ENCODE measurements around the gene HIVEP3.

- TF ChIP-seq CTCF (IDR thresholded peaks at IDR 0.05; ENCODE audit: poor library complexity) (no peak), EZH2 (IDR thresholded peaks at IDR 0.05; ENCODE audit: borderline replicate concordance) (no peak)
These were observed 203.9 kb downstream of the HIVEP3 start for GRCh38 chr1:41714638-41715389.
